ENCODE results near the gene ITPR3.

ITPR3 gene

DNA sequence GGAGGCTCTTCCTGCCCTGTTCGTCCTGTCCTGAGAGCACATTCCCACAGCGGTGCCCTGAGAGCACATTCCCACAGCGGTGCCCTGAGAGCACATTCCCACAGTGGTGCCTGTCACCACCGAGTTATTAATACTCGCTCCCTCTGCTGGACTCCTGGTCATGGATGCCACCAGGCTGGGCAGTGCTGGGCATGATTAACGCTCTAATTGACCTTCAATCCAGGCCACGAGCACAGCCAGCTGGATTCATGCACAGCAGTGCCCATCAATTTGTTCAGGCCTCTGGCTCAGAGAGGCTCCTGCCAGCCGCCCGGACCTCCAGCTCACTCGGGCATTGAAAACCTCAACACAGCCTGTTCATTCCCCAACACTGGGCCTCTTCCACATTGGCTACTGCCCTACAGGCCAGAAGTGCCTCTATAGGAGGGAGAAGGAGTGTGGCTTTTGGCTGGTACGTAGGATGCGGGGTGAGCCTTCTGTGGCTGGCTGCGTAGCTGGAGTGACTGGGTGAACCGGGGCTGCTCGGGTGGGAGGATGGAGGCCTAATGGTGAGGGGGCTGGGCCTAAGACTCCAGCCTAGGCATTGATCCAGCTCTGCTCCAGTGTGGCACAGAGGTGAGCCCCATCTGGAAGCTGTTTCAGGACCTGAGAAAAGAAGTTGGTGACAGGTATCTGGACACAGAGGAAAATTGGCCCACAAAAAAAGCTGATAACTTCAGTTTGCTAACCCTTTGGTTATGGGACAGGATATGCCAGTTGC lies 116.3 kb downstream of the ITPR3 start:
- H3K27ac ChIP-seq (ENCODE audit: low read depth, low read length), result no peak overlapping the region
- H2AFZ ChIP-seq (ENCODE audit: low read length, unreplicated experiment), result no peak overlapping the region
- H3K36me3 ChIP-seq (ENCODE audit: insufficient read depth, low read length), result no peaks in the 10 kb centered on the region
- H3K79me2 ChIP-seq (ENCODE audit: control insufficient read depth, insufficient read depth, low read length, unreplicated experiment), result no peaks in the 10 kb centered on the region
- no peaks in the 10 kb centered on the region for H3K4me1 ChIP-seq (ENCODE audit: control insufficient read depth, insufficient read depth, low read length, unreplicated experiment)
- H3K27me3 ChIP-seq (ENCODE audit: insufficient read depth, low read length), result peaks cover 3% of the 10 kb centered on the region; the same call in 1 of the 2 replicates
- no peak overlapping the region for H3K4me3 ChIP-seq (ENCODE audit: low read depth, low read length)

DNA sequence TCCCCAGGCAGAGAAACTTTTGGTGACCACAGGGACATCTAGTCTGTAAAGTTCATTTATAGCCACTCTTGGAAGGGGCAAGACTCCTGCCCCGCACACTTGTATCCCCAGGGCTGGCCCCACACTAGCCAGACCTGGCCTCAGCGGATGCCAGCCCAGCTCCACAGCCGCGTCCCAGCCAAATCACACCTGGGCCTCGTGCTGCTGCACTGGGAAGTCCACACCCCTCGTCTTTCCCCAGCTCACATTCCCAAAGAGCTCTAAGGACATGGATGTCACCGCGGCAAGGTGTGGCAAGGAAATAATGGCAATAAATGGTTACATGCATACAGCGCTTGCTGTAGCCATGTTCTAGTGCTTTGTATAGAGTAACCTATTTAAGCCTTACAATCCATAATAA lies 117.0 kb downstream of the ITPR3 start:
- peaks cover 9% of the 10 kb centered on the region; the same call in 1 of the 2 replicates for H3K27me3 ChIP-seq (ENCODE audit: insufficient read depth, low read length)
- no peaks in the 10 kb centered on the region for H3K79me2 ChIP-seq (ENCODE audit: control insufficient read depth, insufficient read depth, low read length, unreplicated experiment)
- no peaks in the 10 kb centered on the region for H3K4me1 ChIP-seq (ENCODE audit: control insufficient read depth, insufficient read depth, low read length, unreplicated experiment)
- no peak overlapping the region for H2AFZ ChIP-seq (ENCODE audit: low read length, unreplicated experiment)
- H3K4me3 ChIP-seq (ENCODE audit: low read depth, low read length), result no peak overlapping the region
- H3K36me3 ChIP-seq (ENCODE audit: insufficient read depth, low read length), result no peaks in the 10 kb centered on the region
- H3K27ac ChIP-seq (ENCODE audit: low read depth, low read length), result no peak overlapping the region

- Histone ChIP-seq H3K4me1 (ENCODE audit: control insufficient read depth, insufficient read depth, low read length, unreplicated experiment) (no peaks in the 10 kb centered on the region), H3K4me3 (ENCODE audit: low read depth, low read length) (no peak overlapping the region), H2AFZ (ENCODE audit: low read length, unreplicated experiment) (no peak overlapping the region), H3K27me3 (ENCODE audit: insufficient read depth, low read length) (peaks cover 13% of the 10 kb centered on the region; the same call in 1 of the 2 replicates), H3K27ac (ENCODE audit: low read depth, low read length) (no peak overlapping the region), H3K79me2 (ENCODE audit: control insufficient read depth, insufficient read depth, low read length, unreplicated experiment) (no peaks in the 10 kb centered on the region), H3K36me3 (ENCODE audit: insufficient read depth, low read length) (no peaks in the 10 kb centered on the region)
Observed at GRCh38 chr6:33738879-33739278, 117.8 kb downstream of the ITPR3 start.

GRCh38 chr6:33739571-33739970 lies 118.4 kb downstream of the ITPR3 start:
- no peak overlapping the region for H3K4me3 ChIP-seq (ENCODE audit: low read depth, low read length)
- H3K79me2 ChIP-seq (ENCODE audit: control insufficient read depth, insufficient read depth, low read length, unreplicated experiment), result no peaks in the 10 kb centered on the region
- H3K4me1 ChIP-seq (ENCODE audit: control insufficient read depth, insufficient read depth, low read length, unreplicated experiment), result no peaks in the 10 kb centered on the region
- H2AFZ ChIP-seq (ENCODE audit: low read length, unreplicated experiment), result no peak overlapping the region
- H3K27ac ChIP-seq (ENCODE audit: low read depth, low read length), result no peak overlapping the region
- no peaks in the 10 kb centered on the region for H3K36me3 ChIP-seq (ENCODE audit: insufficient read depth, low read length)
- H3K27me3 ChIP-seq (ENCODE audit: insufficient read depth, low read length), result peaks cover 13% of the 10 kb centered on the region; the same call in 1 of the 2 replicates

DNA sequence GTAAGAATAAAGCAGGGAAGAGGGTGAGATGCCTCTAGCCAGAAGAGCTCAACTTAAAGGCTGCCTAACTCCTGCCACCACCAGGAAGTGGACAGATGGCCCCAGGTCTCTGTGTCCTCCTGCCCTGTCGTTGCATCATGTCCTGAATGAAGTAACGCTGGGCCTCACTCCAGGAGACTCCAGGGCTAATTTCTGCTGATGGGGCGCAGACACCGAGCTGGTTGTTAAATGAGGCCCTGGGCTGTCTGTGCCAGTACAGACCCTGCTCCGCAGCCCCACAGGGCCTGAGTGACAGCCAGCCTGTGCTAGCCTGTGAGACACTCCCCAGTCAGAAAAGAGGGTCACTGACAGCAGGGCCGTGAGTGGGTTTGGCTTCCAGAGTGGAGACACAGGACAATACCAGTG lies 119.1 kb downstream of the ITPR3 start:
- Histone ChIP-seq H3K4me1 (ENCODE audit: control insufficient read depth, insufficient read depth, low read length, unreplicated experiment) (no peaks in the 10 kb centered on the region), H3K36me3 (ENCODE audit: insufficient read depth, low read length) (no peaks in the 10 kb centered on the region), H2AFZ (ENCODE audit: low read length, unreplicated experiment) (no peak overlapping the region), H3K79me2 (ENCODE audit: control insufficient read depth, insufficient read depth, low read length, unreplicated experiment) (no peaks in the 10 kb centered on the region), H3K4me3 (ENCODE audit: low read depth, low read length) (no peak overlapping the region), H3K27me3 (ENCODE audit: insufficient read depth, low read length) (peaks cover 13% of the 10 kb centered on the region; the same call in 1 of the 2 replicates), H3K27ac (ENCODE audit: low read depth, low read length) (no peak overlapping the region)

GRCh38 chr6:33740794-33741193 lies 119.7 kb downstream of the ITPR3 start:
- Histone ChIP-seq H2AFZ (ENCODE audit: low read length, unreplicated experiment) (no peak overlapping the region), H3K27me3 (ENCODE audit: insufficient read depth, low read length) (peaks cover 13% of the 10 kb centered on the region; the same call in 1 of the 2 replicates)

DNA sequence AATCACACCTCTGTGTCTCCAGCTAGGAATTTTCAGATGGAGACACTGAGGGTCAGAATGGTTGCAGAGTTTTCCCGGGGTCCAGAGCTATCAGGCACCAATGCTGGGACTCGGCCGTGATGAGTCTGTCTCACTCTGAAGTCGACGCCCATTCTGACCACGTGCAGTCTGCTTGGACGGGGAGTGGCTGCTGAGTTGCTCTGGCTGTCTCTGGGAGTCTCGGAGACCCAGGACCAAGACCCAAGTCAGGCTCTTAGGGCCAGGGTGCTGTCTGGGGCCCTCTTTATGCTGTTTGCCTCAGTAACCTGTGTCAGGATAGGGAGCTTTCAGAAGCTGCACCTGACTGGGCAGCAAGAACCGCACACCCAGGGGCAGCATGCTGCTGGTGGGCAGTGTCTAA lies 121.0 kb downstream of the ITPR3 start:
- H3K27ac ChIP-seq (ENCODE audit: low read depth, low read length), result no peak overlapping the region
- H3K36me3 ChIP-seq (ENCODE audit: insufficient read depth, low read length), result no peaks in the 10 kb centered on the region
- no peak overlapping the region for H2AFZ ChIP-seq (ENCODE audit: low read length, unreplicated experiment)
- H3K27me3 ChIP-seq (ENCODE audit: insufficient read depth, low read length), result peaks cover 13% of the 10 kb centered on the region; the same call in 1 of the 2 replicates
- peaks cover 17% of the 10 kb centered on the region for H3K4me1 ChIP-seq (ENCODE audit: control insufficient read depth, insufficient read depth, low read length, unreplicated experiment)
- no peaks in the 10 kb centered on the region for H3K79me2 ChIP-seq (ENCODE audit: control insufficient read depth, insufficient read depth, low read length, unreplicated experiment)
- no peak overlapping the region for H3K4me3 ChIP-seq (ENCODE audit: low read depth, low read length)

More at GRCh38 chr6:33740794-33741193, 119.7 kb downstream of the ITPR3 start:
- Histone ChIP-seq H3K79me2 (ENCODE audit: control insufficient read depth, insufficient read depth, low read length, unreplicated experiment) (no peaks in the 10 kb centered on the region), H3K27ac (ENCODE audit: low read depth, low read length) (no peak overlapping the region), H3K4me3 (ENCODE audit: low read depth, low read length) (no peak overlapping the region), H3K36me3 (ENCODE audit: insufficient read depth, low read length) (no peaks in the 10 kb centered on the region), H3K4me1 (ENCODE audit: control insufficient read depth, insufficient read depth, low read length, unreplicated experiment) (peaks cover 4% of the 10 kb centered on the region)

DNA sequence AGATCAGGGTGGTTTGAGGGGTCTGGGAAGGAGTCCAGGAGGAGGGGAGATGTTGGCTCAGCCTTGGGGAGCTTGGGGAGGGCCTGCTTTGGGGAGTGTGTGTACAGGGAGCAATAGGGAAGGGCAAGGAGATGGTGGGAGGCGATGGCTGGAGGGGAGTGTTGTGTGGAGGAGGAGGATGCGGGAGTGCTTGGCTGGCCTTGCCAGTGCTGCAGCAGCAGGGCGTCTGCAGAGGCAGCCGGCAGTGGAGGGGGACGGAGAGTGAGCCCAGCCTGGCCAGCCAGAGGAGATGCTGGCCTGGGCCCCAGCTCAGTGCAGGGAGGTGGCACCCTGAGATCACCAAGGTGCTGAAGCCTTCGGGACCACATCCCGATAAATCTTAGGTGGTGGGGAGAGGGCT lies 121.7 kb downstream of the ITPR3 start:
- peaks cover 13% of the 10 kb centered on the region; the same call in 1 of the 2 replicates for H3K27me3 ChIP-seq (ENCODE audit: insufficient read depth, low read length)
- no peaks in the 10 kb centered on the region for H3K79me2 ChIP-seq (ENCODE audit: control insufficient read depth, insufficient read depth, low read length, unreplicated experiment)
- H2AFZ ChIP-seq (ENCODE audit: low read length, unreplicated experiment), result no peak overlapping the region
- no peak overlapping the region for H3K27ac ChIP-seq (ENCODE audit: low read depth, low read length)
- H3K4me3 ChIP-seq (ENCODE audit: low read depth, low read length), result no peak overlapping the region
- H3K36me3 ChIP-seq (ENCODE audit: insufficient read depth, low read length), result no peaks in the 10 kb centered on the region
- peaks cover 18% of the 10 kb centered on the region for H3K4me1 ChIP-seq (ENCODE audit: control insufficient read depth, insufficient read depth, low read length, unreplicated experiment)

GRCh38 chr6:33744001-33744848 lies 123.1 kb downstream of the ITPR3 start:
- Histone ChIP-seq H3K4me1 (ENCODE audit: control insufficient read depth, insufficient read depth, low read length, unreplicated experiment) (peaks cover 18% of the 10 kb centered on the region), H3K27ac (ENCODE audit: low read depth, low read length) (no peak overlapping the region), H3K36me3 (ENCODE audit: insufficient read depth, low read length) (no peaks in the 10 kb centered on the region), H2AFZ (ENCODE audit: low read length, unreplicated experiment) (no peak overlapping the region), H3K4me3 (ENCODE audit: low read depth, low read length) (no peak overlapping the region), H3K27me3 (ENCODE audit: insufficient read depth, low read length) (peaks cover 13% of the 10 kb centered on the region; the same call in 1 of the 2 replicates), H3K79me2 (ENCODE audit: control insufficient read depth, insufficient read depth, low read length, unreplicated experiment) (no peaks in the 10 kb centered on the region)

DNA sequence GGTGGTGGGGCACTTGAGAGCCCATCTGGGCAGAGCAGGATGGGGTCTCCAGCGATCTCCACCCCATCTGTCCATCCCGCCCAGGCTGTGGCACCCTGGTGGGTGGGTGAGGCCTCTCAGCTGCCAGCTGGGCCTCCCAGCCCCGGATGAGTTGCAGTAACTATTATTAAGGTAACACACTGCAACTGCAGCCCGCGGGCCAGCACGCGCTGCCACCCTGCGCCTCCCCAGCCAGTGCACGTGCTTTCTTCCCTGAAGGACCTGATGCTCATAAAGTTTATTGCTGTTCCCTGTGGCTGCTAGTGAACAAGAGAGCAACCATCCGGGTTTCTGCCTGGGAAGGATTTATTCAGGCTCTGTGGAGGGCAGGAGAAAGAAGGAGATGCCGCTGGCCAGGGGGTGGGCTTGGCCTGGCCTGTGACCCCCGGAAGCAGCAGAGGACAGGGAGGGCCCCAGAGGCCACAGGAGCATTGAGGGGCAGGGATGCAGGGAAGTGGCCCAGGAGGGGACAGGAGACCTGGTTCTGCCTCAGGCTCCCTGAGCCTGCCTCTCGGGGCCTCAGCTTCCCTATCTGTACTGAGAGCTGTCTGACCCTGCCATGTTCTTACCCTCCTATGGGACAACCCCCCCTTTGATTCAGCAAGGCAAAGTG lies 123.9 kb downstream of the ITPR3 start:
- Histone ChIP-seq H2AFZ (ENCODE audit: low read length, unreplicated experiment) (no peak overlapping the region), H3K27me3 (ENCODE audit: insufficient read depth, low read length) (peaks cover 13% of the 10 kb centered on the region; the same call in 1 of the 2 replicates), H3K79me2 (ENCODE audit: control insufficient read depth, insufficient read depth, low read length, unreplicated experiment) (no peaks in the 10 kb centered on the region), H3K27ac (ENCODE audit: low read depth, low read length) (no peak overlapping the region), H3K4me3 (ENCODE audit: low read depth, low read length) (no peak overlapping the region), H3K36me3 (ENCODE audit: insufficient read depth, low read length) (no peaks in the 10 kb centered on the region), H3K4me1 (ENCODE audit: control insufficient read depth, insufficient read depth, low read length, unreplicated experiment) (peaks cover 18% of the 10 kb centered on the region)

Measured in ACC112 (cell line).